Vagina (tissue), 2 donors: ENCODE measurements around the gene TJP1. TPM values are rescaled to one million over a fixed set of nuclear protein-coding genes. Genes with fewer than 3 reads are reported as not detected.
A peak's percentile ranks its signal among the peaks of the same experiment; 100 is the strongest.

Source experiments
- DNase-seq, 2 donors: peaks; one replicate each; pipeline ENCODE4 v3.0.0-alpha.2; 2017; ENCODE audit errors: extremely low spot score in 2 of 2
- H3K27ac ChIP-seq: fragments of 200-600 bp; sonication (generic); one replicate; pipeline ENCODE4 v1.5.1; 2019
- H3K27me3 ChIP-seq: fragments of 200-600 bp; sonication (generic); one replicate; pipeline ENCODE4 v1.5.1; 2019
- H3K36me3 ChIP-seq, 2 donors: fragments of 200-600 bp; sonication (generic); one replicate each; pipeline ENCODE4 v1.5.1; 2017 to 2019
- H3K4me1 ChIP-seq: fragments of 200-600 bp; sonication (generic); one replicate; pipeline ENCODE4 v1.5.1; 2019
- H3K4me3 ChIP-seq, 2 donors: fragments of 200-600 bp; sonication (generic); 1 replicate in 1 of 2; 2 replicates in 1 of 2; pipeline ENCODE4 v1.5.1; 2016 to 2019
- H3K9me3 ChIP-seq: fragments of 200-600 bp; sonication (generic); one replicate; pipeline ENCODE4 v1.5.1; 2019
- CTCF ChIP-seq, 3 experiments: fragments of 450-650 bp in 2 of 3; fragments of 200-600 bp in 1 of 3; sonication (generic) in 1 of 3; IDR thresholded peaks; one replicate each; pipeline ENCODE4 v1.5.1; 2017 to 2019; ENCODE audit warnings: antibody characterized with exemption in 3 of 3, mild to moderate bottlenecking in 2 of 3, moderate library complexity in 2 of 3
- POLR2A ChIP-seq, 2 donors: fragments of 450-650 bp; IDR thresholded peaks; one replicate each; pipeline ENCODE4 v1.6.1; 2017; ENCODE audit warnings: antibody characterized with exemption in 2 of 2, mild to moderate bottlenecking in 2 of 2, moderate library complexity in 2 of 2
- POLR2AphosphoS5 ChIP-seq, 2 donors: sonication (generic); formaldehyde crosslinking; IDR thresholded peaks; one replicate each; pipeline ENCODE4 v1.9.0; 2017; ENCODE audit warnings: antibody characterized with exemption in 2 of 2, mild to moderate bottlenecking in 2 of 2, low read depth in 1 of 2; ENCODE audit not compliant: insufficient read depth in 1 of 2
- intact Hi-C: fragments of 100-400 bp; cut with DNase I; formaldehyde crosslinking; loops from one replicate; pipeline ENCODE4 v1.15.1; 2023
- total RNA-seq: library from RNA; depleted of rRNA; stranded (reverse); fragments of >200 nt; gene quantifications from one replicate; pipeline ENCODE4 v1.2.3, GENCODE V29; 2016

Gene TJP1
- 110 TPM for total RNA-seq

- Histone ChIP-seq H3K4me3 (peak within 1 kb of the TSS; percentile 74 to 89), H3K36me3 (no peaks in the 10 kb centered on the region), H3K9me3 (no peaks in the 10 kb centered on the region), H3K4me1 (peaks cover 30% of the 10 kb centered on the region), H3K27ac (peak within 1 kb of the TSS; percentile 95), H3K27me3 (no peaks in the 10 kb centered on the region)
- DNase-seq, result no peak
- no peak for TF ChIP-seq CTCF (IDR thresholded peaks at IDR 0.05)
- no peak for TF ChIP-seq POLR2AphosphoS5 (IDR thresholded peaks at IDR 0.05; ENCODE audit: insufficient read depth in 1 of 2, low read depth in 1 of 2)
- peak in 1 of 2 donors; percentile 80 for TF ChIP-seq POLR2A (IDR thresholded peaks at IDR 0.05)
- intact Hi-C loops, result no loop called here
Observed at GRCh38 chr15:29822100-29822683, at the start of gene TJP1. Gene TJP1, minus strand, starts transcription at chr15:29822468. Its CDS starts 440 bp downstream, at chr15:29822028.

GRCh38 chr15:29871401-29871800 is 49.1 kb upstream of the TJP1 start:
- Histone ChIP-seq H3K36me3 (no peaks in the 10 kb centered on the region), H3K27me3 (no peaks in the 10 kb centered on the region), H3K4me1 (peaks cover 35% of the 10 kb centered on the region), H3K4me3 (no peak overlapping the region), H3K27ac (peak overlapping the region; percentile 60), H3K9me3 (no peaks in the 10 kb centered on the region)
- TF ChIP-seq POLR2AphosphoS5 (IDR thresholded peaks at IDR 0.05; ENCODE audit: insufficient read depth in 1 of 2, low read depth in 1 of 2) (peak in 1 of 2 donors; percentile 29), CTCF (IDR thresholded peaks at IDR 0.05) (no peak)
- intact Hi-C loops, result no loop called here
- no peak for DNase-seq

- Histone ChIP-seq H3K27me3 (no peaks in the 10 kb centered on the region), H3K9me3 (no peaks in the 10 kb centered on the region), H3K27ac (peak overlapping the region; percentile 60), H3K36me3 (no peaks in the 10 kb centered on the region), H3K4me3 (no peak overlapping the region), H3K4me1 (peaks cover 35% of the 10 kb centered on the region)
- TF ChIP-seq POLR2AphosphoS5 (IDR thresholded peaks at IDR 0.05; ENCODE audit: insufficient read depth in 1 of 2, low read depth in 1 of 2), result peak in 1 of 2 donors; percentile 49
- TF ChIP-seq POLR2A (IDR thresholded peaks at IDR 0.05), result no peak
- no peak for DNase-seq
- intact Hi-C loops, result no loop called here
Observed at GRCh38 chr15:29870495-29871151, 48.4 kb upstream of the TJP1 start.

- no peak overlapping the region for H3K27ac ChIP-seq
- no peak overlapping the region for H3K4me3 ChIP-seq
- H3K36me3 ChIP-seq, result no peaks in the 10 kb centered on the region
- H3K4me1 ChIP-seq, result peaks cover 35% of the 10 kb centered on the region
- no peaks in the 10 kb centered on the region for H3K27me3 ChIP-seq
- intact Hi-C loops, result no loop called here
- no peak for TF ChIP-seq CTCF (IDR thresholded peaks at IDR 0.05)
- no peak for TF ChIP-seq POLR2A (IDR thresholded peaks at IDR 0.05)
- no peak for TF ChIP-seq POLR2AphosphoS5 (IDR thresholded peaks at IDR 0.05; ENCODE audit: insufficient read depth in 1 of 2, low read depth in 1 of 2)
- no peak for DNase-seq
- no peaks in the 10 kb centered on the region for H3K9me3 ChIP-seq
Observed at GRCh38 chr15:29867241-29868000, 45.2 kb upstream of the TJP1 start.

- Histone ChIP-seq H3K27ac (no peak overlapping the region), H3K4me1 (peaks cover 28% of the 10 kb centered on the region), H3K4me3 (no peak overlapping the region), H3K36me3 (no peaks in the 10 kb centered on the region), H3K27me3 (no peaks in the 10 kb centered on the region), H3K9me3 (no peaks in the 10 kb centered on the region)
- no peak for DNase-seq
- TF ChIP-seq CTCF (IDR thresholded peaks at IDR 0.05), result no peak
- no peak for TF ChIP-seq POLR2A (IDR thresholded peaks at IDR 0.05)
- TF ChIP-seq POLR2AphosphoS5 (IDR thresholded peaks at IDR 0.05; ENCODE audit: insufficient read depth in 1 of 2, low read depth in 1 of 2), result no peak
- intact Hi-C loops, result no loop called here
Observed at GRCh38 chr15:29866337-29866736, 44.1 kb upstream of the TJP1 start.
